A549 (cell line): Measurements from ENCODE around the gene DNAJC5. TPM values are rescaled to one million over a fixed set of nuclear protein-coding genes. Genes with fewer than 3 reads are reported as not detected.

ENCODE experiments used
- ATAC-seq, 2 experiments: fragments of 200-7000 bp in 1 of 2; fragments of >200 bp in 1 of 2; cut with Nextera tagmentation in 1 of 2; cut with Tn5 transposase in 1 of 2; 3 replicates each; pipeline versions ENCODE4 v1.8.0 to v1.9.1; 2018 to 2020; ENCODE audit warnings: mild to moderate bottlenecking in 1 of 2, moderate library complexity in 1 of 2
- CTCF ChIA-PET: fragments of 300-600 bp; sonication (Branson Sonifier 250); formaldehyde crosslinking; extraction: SDS; loops from one replicate; lab custom pipeline; 2021; ENCODE audit warnings: antibody characterized with exemption, inconsistent platforms; lab: Yijun Ruan, JAX
- POLR2A ChIA-PET: fragments of 350-600 bp; formaldehyde crosslinking; extraction: SDS; loops from one replicate; lab custom pipeline; 2021; ENCODE audit warnings: antibody characterized with exemption, inconsistent platforms; lab: Yijun Ruan, JAX
- DNase-seq, 2 experiments: peaks; one replicate each; pipeline versions ENCODE4 v3.0.0 to v3.0.0-alpha.2; 2011 to 2016; ENCODE audit warnings: low read depth in 1 of 2, low spot score in 1 of 2
- FAIRE-seq: peaks from 2 replicates; lab custom pipeline; 2011; peaks lifted over from hg19 to GRCh38; lab: Jason Lieb, UNC
- H3K27ac ChIP-seq, 2 experiments: fragments of >200 bp; sonication (Bioruptor Twin); formaldehyde crosslinking; 3 replicates each; pipeline ENCODE4 v1.5.1; 2016 to 2017
- H3K4me1 ChIP-seq: fragments of >200 bp; sonication (Bioruptor Twin); formaldehyde crosslinking; 3 replicates; pipeline ENCODE4 v1.6.1; 2016
- H3K4me2 ChIP-seq: fragments of >200 bp; sonication (Bioruptor Twin); formaldehyde crosslinking; 3 replicates; pipeline ENCODE4 v1.6.1; 2016
- H3K4me3 ChIP-seq: fragments of >200 bp; sonication (Bioruptor Twin); formaldehyde crosslinking; 3 replicates; pipeline ENCODE4 v1.5.1; 2016
- H3K9me3 ChIP-seq: fragments of >200 bp; sonication (Bioruptor Twin); formaldehyde crosslinking; 3 replicates; pipeline ENCODE4 v1.6.1; 2016
- CBX2 ChIP-seq: fragments of 200-600 bp; sonication (generic); IDR thresholded peaks from 2 replicates; pipeline ENCODE4 v1.6.1; 2016; ENCODE audit warnings: low read depth, mild to moderate bottlenecking, borderline replicate concordance
- CBX8 ChIP-seq: fragments of 200-600 bp; sonication (generic); IDR thresholded peaks from 2 replicates; pipeline ENCODE4 v1.6.1; 2016
- CHD2 ChIP-seq: fragments of 150-350 bp; IDR thresholded peaks from 2 replicates; pipeline ENCODE4 v1.6.1; 2014; ENCODE audit warnings: low read length; ENCODE audit not compliant: partially characterized antibody
- EHF ChIP-seq: fragments of 250-450 bp; sonication (Bioruptor Pico); IDR thresholded peaks from 2 replicates; pipeline ENCODE4 v1.5.0; 2020; ENCODE audit warnings: mild to moderate bottlenecking
- EP300 ChIP-seq, 2 experiments: fragments of >200 bp; sonication (Bioruptor Twin); formaldehyde crosslinking; IDR thresholded peaks; 2 replicates in 1 of 2; 3 replicates in 1 of 2; pipeline ENCODE4 v1.6.1; 2016 to 2017
- ESRRA ChIP-seq: fragments of 150-350 bp; IDR thresholded peaks from 2 replicates; pipeline ENCODE4 v1.6.1; 2014; ENCODE audit warnings: mild to moderate bottlenecking, low read length, borderline replicate concordance
- FOSB ChIP-seq: fragments of 250-450 bp; sonication (Bioruptor Pico); IDR thresholded peaks from 2 replicates; pipeline ENCODE4 v1.5.0; 2020; ENCODE audit warnings: mild to moderate bottlenecking, moderate library complexity
- FOSL2 ChIP-seq, 2 experiments: fragments of 450-650 bp in 1 of 2; fragments of >200 bp in 1 of 2; sonication (Bioruptor Twin) in 1 of 2; formaldehyde crosslinking; IDR thresholded peaks; 2 replicates each; pipeline versions ENCODE4 v1.5.0 to v1.6.1; 2016 to 2020; ENCODE audit warnings: mild to moderate bottlenecking in 1 of 2, moderate library complexity in 1 of 2
- GATA3 ChIP-seq: IDR thresholded peaks from 2 replicates; pipeline ENCODE4 v1.6.1; 2012; ENCODE audit warnings: borderline replicate concordance
- HOXB13 ChIP-seq: fragments of 250-450 bp; sonication (Bioruptor Pico); IDR thresholded peaks from 2 replicates; pipeline ENCODE4 v1.5.0; 2020; ENCODE audit warnings: low read depth, mild to moderate bottlenecking, moderate library complexity
- JUNB ChIP-seq: fragments of >200 bp; sonication (Bioruptor Twin); formaldehyde crosslinking; IDR thresholded peaks from 2 replicates; pipeline ENCODE4 v1.6.1; 2016
- KDM1A ChIP-seq: fragments of 200-600 bp; sonication (generic); IDR thresholded peaks from 2 replicates; pipeline ENCODE4 v1.6.1; 2016; ENCODE audit warnings: low read depth, mild to moderate bottlenecking
- MAZ ChIP-seq: fragments of 150-350 bp; IDR thresholded peaks from 2 replicates; pipeline ENCODE4 v1.6.1; 2014; ENCODE audit warnings: antibody characterized with exemption, low read depth, low read length, borderline replicate concordance
- NPAS2 ChIP-seq: fragments of 250-450 bp; sonication (Bioruptor Pico); IDR thresholded peaks from 2 replicates; pipeline ENCODE4 v1.8.0; 2022; ENCODE audit warnings: mild to moderate bottlenecking, moderate library complexity, borderline replicate concordance
- NR3C1 ChIP-seq: fragments of >200 bp; sonication (Bioruptor Twin); formaldehyde crosslinking; IDR thresholded peaks from 3 replicates; pipeline ENCODE4 v1.6.1; 2017
- PHF8 ChIP-seq: fragments of 200-600 bp; sonication (generic); IDR thresholded peaks from 2 replicates; pipeline ENCODE4 v1.6.1; 2016; ENCODE audit warnings: low read depth, mild to moderate bottlenecking, antibody characterized with exemption, moderate library complexity, borderline replicate concordance
- POLR2A ChIP-seq: IDR thresholded peaks from 2 replicates; pipeline ENCODE4 v1.6.1; 2012; ENCODE audit warnings: mild to moderate bottlenecking, low read length
- RAD21 ChIP-seq, 2 experiments: fragments of >200 bp in 1 of 2; sonication (Bioruptor Twin) in 1 of 2; formaldehyde crosslinking in 1 of 2; IDR thresholded peaks in 1 of 2; conservative IDR thresholded peaks in 1 of 2; 2 replicates in 1 of 2; 3 replicates in 1 of 2; pipeline ENCODE4 v1.6.1; 2012 to 2018; ENCODE audit warnings: inconsistent platforms in 1 of 2
- RARB ChIP-seq: fragments of 250-450 bp; sonication (Bioruptor Pico); IDR thresholded peaks from 2 replicates; pipeline ENCODE4 v1.8.0; 2021; ENCODE audit warnings: mild to moderate bottlenecking, moderate library complexity
- RCOR1 ChIP-seq: fragments of 150-350 bp; IDR thresholded peaks from 2 replicates; pipeline ENCODE4 v1.6.1; 2014; ENCODE audit warnings: antibody characterized with exemption, low read length, low read depth
- RFX5 ChIP-seq: fragments of 450-650 bp; IDR thresholded peaks from 2 replicates; pipeline ENCODE4 v1.7.1; 2014; ENCODE audit warnings: antibody characterized with exemption, mild to moderate bottlenecking, moderate library complexity
- RNF2 ChIP-seq: fragments of 200-600 bp; sonication (generic); IDR thresholded peaks from 2 replicates; pipeline ENCODE4 v1.6.1; 2016; ENCODE audit warnings: low read depth, mild to moderate bottlenecking, antibody characterized with exemption, moderate library complexity, borderline replicate concordance
- SREBF2 ChIP-seq: fragments of 450-650 bp; IDR thresholded peaks from 2 replicates; pipeline ENCODE4 v1.6.1; 2014; ENCODE audit warnings: mild to moderate bottlenecking, moderate library complexity
- TFCP2L1 ChIP-seq: fragments of 250-450 bp; sonication (Bioruptor Pico); IDR thresholded peaks from 2 replicates; pipeline ENCODE4 v1.5.0; 2021; ENCODE audit warnings: mild to moderate bottlenecking
- ZFP36 ChIP-seq: fragments of 450-650 bp; IDR thresholded peaks from 2 replicates; pipeline ENCODE4 v1.6.1; 2014; ENCODE audit warnings: borderline replicate concordance; ENCODE audit not compliant: partially characterized antibody
- WGBS: methylation state at CpG from one replicate; pipeline ENCODE4 v1.1.6; 2017; ENCODE audit errors: missing lambda C conversion rate; 5-methylcytosine and 5-hydroxymethylcytosine counted together
- polyA plus RNA-seq, 4 experiments: library from polyadenylated mRNA; depleted of rRNA in 3 of 4; stranded (reverse); fragments of >200 nt; fragmentation: RNase III in 1 of 4; extraction: RNeasy Plus Mini Kit Qiagen cat#74134 plus additional on column Dnase treatment in 1 of 4; gene quantifications; 2 replicates in 3 of 4; 3 replicates in 1 of 4; pipeline ENCODE4 v1.2.3, GENCODE V29; 2011 to 2017
- TF ChIP-seq, protein P1 (sequence below): fragments of 250-450 bp; sonication (Bioruptor Pico); IDR thresholded peaks from 2 replicates; pipeline ENCODE4 v1.5.0; 2020; ENCODE audit warnings: low read depth, mild to moderate bottlenecking, moderate library complexity
- TF ChIP-seq, protein P2 (sequence below): fragments of 150-350 bp; IDR thresholded peaks from 2 replicates; pipeline ENCODE4 v1.6.1; 2014; ENCODE audit warnings: low read depth, mild to moderate bottlenecking, low read length
- TF ChIP-seq, protein P3 (sequence below): IDR thresholded peaks from 2 replicates; pipeline ENCODE4 v1.6.1; 2012
- TF ChIP-seq, protein P4 (sequence below): fragments of >200 bp; sonication (Bioruptor Twin); formaldehyde crosslinking; IDR thresholded peaks from 3 replicates; pipeline ENCODE4 v1.6.1; 2016
- TF ChIP-seq, protein P5 (sequence below): fragments of 250-450 bp; sonication (Bioruptor Pico); IDR thresholded peaks from 2 replicates; pipeline ENCODE4 v1.5.0; 2021; ENCODE audit warnings: mild to moderate bottlenecking, moderate library complexity, borderline replicate concordance
- TF ChIP-seq, protein P6 (sequence below): fragments of >200 bp; sonication (Bioruptor Twin); formaldehyde crosslinking; IDR thresholded peaks from 2 replicates; pipeline ENCODE4 v1.6.1; 2016

Gene DNAJC5
- polyA plus RNA-seq, 2 of the 4 experiments (the other 2 are of a cell fraction), result 20.4 to 23.2 TPM

DNA sequence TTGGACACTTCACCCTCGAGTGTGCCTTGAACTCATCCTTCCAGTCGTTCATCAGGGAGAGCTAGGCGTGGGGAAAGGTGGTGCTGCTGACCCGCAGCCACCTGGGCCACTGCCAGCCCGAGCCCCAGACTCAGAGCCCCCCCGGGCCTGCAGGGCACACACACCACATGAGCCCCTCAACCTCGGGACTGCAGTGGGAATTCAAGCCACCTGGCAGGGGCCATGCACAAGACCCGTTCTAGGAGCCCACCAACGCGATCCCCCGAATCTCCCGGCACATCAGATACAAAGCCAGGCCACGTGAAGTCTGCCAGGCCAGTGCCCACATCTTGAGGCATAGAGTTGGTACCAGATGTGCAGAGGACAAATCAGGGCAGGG is 72.0 kb downstream of the DNAJC5 start:
- ATAC-seq, result no peak
- no peak for FAIRE-seq
- no peak for DNase-seq
- WGBS, result 92% methylated on average over 10 of the region's 13 CpGs
- no peak overlapping the region for H3K4me3 ChIP-seq
- no peak for TF ChIP-seq RNF2
- no peak for TF ChIP-seq SREBF2
- TF ChIP-seq HOXB13 (CRISPR knock-in tag), result no peak
- TF ChIP-seq POLR2A, result no peak
- TF ChIP-seq NR3C1, result no peak
- TF ChIP-seq, protein P1, sequence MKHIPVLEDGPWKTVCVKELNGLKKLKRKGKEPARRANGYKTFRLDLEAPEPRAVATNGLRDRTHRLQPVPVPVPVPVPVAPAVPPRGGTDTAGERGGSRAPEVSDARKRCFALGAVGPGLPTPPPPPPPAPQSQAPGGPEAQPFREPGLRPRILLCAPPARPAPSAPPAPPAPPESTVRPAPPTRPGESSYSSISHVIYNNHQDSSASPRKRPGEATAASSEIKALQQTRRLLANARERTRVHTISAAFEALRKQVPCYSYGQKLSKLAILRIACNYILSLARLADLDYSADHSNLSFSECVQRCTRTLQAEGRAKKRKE (CRISPR knock-in tag), result no peak
- no peak for TF ChIP-seq EP300 (IDR thresholded peaks at IDR 0.05)
- TF ChIP-seq EHF, result no peak
- TF ChIP-seq TFCP2L1, result no peak
- no peak for TF ChIP-seq RARB
- no peak for TF ChIP-seq ESRRA
- TF ChIP-seq, protein P2, sequence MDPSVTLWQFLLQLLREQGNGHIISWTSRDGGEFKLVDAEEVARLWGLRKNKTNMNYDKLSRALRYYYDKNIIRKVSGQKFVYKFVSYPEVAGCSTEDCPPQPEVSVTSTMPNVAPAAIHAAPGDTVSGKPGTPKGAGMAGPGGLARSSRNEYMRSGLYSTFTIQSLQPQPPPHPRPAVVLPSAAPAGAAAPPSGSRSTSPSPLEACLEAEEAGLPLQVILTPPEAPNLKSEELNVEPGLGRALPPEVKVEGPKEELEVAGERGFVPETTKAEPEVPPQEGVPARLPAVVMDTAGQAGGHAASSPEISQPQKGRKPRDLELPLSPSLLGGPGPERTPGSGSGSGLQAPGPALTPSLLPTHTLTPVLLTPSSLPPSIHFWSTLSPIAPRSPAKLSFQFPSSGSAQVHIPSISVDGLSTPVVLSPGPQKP, result no peak
- TF ChIP-seq, protein P3, sequence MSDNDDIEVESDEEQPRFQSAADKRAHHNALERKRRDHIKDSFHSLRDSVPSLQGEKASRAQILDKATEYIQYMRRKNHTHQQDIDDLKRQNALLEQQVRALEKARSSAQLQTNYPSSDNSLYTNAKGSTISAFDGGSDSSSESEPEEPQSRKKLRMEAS, result no peak
- TF ChIP-seq MAZ, result no peak
- no peak for TF ChIP-seq RCOR1
- TF ChIP-seq FOSL2 (IDR thresholded peaks at IDR 0.05), result no peak
- TF ChIP-seq FOSL2 (CRISPR knock-in tag; IDR thresholded peaks at IDR 0.05), result no peak
- TF ChIP-seq PHF8, result no peak
- peaks cover 13% of the 10 kb centered on the region; the same call in 2 of the 3 replicates for H3K4me1 ChIP-seq
- no peaks in the 10 kb centered on the region for H3K9me3 ChIP-seq
- no peak overlapping the region for H3K27ac ChIP-seq
- POLR2A ChIA-PET, result interaction anchor here (0.6 kb wide), 1 partner anchor 240 kb away, joined by 4 read pairs; no protein-coding TSS in a partner anchor
- CTCF ChIA-PET, result interaction anchor here (1.3 to 2.4 kb wide), 3 partner anchors 11 to 90 kb away, joined by 3 to 10 read pairs (median 4); partner anchors contain the start of genes PRPF6 and UCKL1
- H3K4me2 ChIP-seq, result no peak overlapping the region

DNA sequence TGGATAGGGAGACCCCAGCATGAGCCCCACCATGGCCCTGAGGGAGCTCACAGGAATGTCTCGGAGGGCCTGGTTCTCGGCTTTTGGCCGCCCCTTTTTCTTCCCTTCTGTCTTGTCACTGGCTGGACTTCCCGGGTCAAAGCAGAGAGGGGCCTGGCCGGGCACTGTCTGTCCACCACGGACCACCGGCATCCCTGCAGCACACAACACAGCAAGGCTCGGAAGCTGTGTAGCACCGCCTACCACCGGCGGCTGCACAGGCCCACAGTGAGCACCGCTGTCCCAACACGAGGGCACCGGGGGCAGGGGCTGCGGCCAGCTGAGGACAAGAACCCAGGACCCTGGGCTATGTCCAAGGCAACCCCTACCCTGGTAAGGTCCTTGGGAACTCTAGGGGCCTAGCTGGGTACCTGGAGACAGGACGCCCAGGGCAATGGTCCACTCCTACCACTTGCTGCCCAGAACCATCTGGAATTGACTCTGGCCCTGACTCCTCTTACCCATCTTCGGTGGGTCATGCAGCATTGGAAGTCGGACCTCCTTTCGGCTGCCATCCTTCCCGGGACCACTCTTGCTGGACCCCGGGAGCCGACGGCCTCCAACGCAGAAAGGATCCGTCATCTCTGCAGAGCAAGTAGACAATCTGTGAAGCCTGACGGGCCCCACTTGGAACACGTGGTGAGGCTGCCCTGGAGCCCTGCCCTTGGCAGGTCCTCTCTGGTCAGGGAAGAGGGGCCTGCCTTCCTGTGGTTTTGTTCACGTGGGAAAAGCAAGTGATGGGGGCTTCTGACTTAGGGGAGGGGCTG is 72.6 kb downstream of the DNAJC5 start:
- H3K4me3 ChIP-seq, result no peak overlapping the region
- no peak overlapping the region for H3K4me2 ChIP-seq
- ATAC-seq, result no peak
- ChIA-PET POLR2A (interaction anchor here (0.6 kb wide), 1 partner anchor 241 kb away, joined by 4 read pairs; no protein-coding TSS in a partner anchor), CTCF (interaction anchor here (0.6 to 2.4 kb wide), 4 partner anchors 12 to 176 kb away, joined by 3 to 10 read pairs (median 4); partner anchors contain the start of genes PRPF6 and UCKL1)
- no peak for FAIRE-seq
- 79% methylated on average over 18 of the region's 28 CpGs for WGBS
- DNase-seq, result no peak
- H3K27ac ChIP-seq, result no peak overlapping the region
- TF ChIP-seq JUNB, result no peak
- TF ChIP-seq ZFP36, result no peak
- TF ChIP-seq EHF, result no peak
- no peak for TF ChIP-seq NR3C1
- no peak for TF ChIP-seq FOSB (CRISPR knock-in tag)
- TF ChIP-seq KDM1A, result no peak
- no peak for TF ChIP-seq GATA3
- no peak for TF ChIP-seq SREBF2
- no peak for TF ChIP-seq NPAS2 (CRISPR knock-in tag)
- TF ChIP-seq, protein P4, sequence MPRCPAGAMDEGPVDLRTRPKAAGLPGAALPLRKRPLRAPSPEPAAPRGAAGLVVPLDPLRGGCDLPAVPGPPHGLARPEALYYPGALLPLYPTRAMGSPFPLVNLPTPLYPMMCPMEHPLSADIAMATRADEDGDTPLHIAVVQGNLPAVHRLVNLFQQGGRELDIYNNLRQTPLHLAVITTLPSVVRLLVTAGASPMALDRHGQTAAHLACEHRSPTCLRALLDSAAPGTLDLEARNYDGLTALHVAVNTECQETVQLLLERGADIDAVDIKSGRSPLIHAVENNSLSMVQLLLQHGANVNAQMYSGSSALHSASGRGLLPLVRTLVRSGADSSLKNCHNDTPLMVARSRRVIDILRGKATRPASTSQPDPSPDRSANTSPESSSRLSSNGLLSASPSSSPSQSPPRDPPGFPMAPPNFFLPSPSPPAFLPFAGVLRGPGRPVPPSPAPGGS, result no peak
- TF ChIP-seq, protein P5, sequence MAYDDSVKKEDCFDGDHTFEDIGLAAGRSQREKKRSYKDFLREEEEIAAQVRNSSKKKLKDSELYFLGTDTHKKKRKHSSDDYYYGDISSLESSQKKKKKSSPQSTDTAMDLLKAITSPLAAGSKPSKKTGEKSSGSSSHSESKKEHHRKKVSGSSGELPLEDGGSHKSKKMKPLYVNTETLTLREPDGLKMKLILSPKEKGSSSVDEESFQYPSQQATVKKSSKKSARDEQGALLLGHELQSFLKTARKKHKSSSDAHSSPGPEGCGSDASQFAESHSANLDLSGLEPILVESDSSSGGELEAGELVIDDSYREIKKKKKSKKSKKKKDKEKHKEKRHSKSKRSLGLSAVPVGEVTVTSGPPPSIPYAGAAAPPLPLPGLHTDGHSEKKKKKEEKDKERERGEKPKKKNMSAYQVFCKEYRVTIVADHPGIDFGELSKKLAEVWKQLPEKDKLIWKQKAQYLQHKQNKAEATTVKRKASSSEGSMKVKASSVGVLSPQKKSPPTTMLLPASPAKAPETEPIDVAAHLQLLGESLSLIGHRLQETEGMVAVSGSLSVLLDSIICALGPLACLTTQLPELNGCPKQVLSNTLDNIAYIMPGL (CRISPR knock-in tag), result no peak
- no peak for TF ChIP-seq RAD21 (conservative IDR thresholded peaks at IDR 0.05 in 1 of 2, IDR thresholded peaks at IDR 0.05 in 1 of 2)
- no peak for TF ChIP-seq RNF2
- TF ChIP-seq, protein P6, sequence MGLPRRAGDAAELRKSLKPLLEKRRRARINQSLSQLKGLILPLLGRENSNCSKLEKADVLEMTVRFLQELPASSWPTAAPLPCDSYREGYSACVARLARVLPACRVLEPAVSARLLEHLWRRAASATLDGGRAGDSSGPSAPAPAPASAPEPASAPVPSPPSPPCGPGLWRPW, result no peak
- no peak for TF ChIP-seq CBX2
- TF ChIP-seq CBX8, result no peak
- no peak for TF ChIP-seq CHD2
- TF ChIP-seq MAZ, result no peak
- TF ChIP-seq ESRRA, result no peak
- TF ChIP-seq RFX5, result no peak
- H3K4me1 ChIP-seq, result peaks cover 13% of the 10 kb centered on the region; the same call in 2 of the 3 replicates
- H3K9me3 ChIP-seq, result no peaks in the 10 kb centered on the region
